GM23338 (cell line): Measurements from ENCODE around the gene MYOM1. TPM values are rescaled to one million over a fixed set of nuclear protein-coding genes. Genes with fewer than 3 reads are reported as not detected.

Source experiments
- ATAC-seq: fragments of 200-7000 bp; cut with Tn5 transposase; 3 replicates; pipeline ENCODE4 v1.9.1; 2020
- DNase-seq: peaks from one replicate; pipeline ENCODE4 v3.0.0-alpha.2; 2015; ENCODE audit warnings: low spot score
- H2AFZ ChIP-seq: fragments of 200-600 bp; sonication (generic); 2 replicates; pipeline ENCODE4 v1.8.0; 2016; ENCODE audit warnings: antibody characterized with exemption, mild to moderate bottlenecking, moderate library complexity
- H3F3A ChIP-seq: fragments of 200-600 bp; sonication (generic); replicated peaks from 2 replicates; pipeline ENCODE4 v1.8.0; 2017; ENCODE audit warnings: antibody characterized with exemption, mixed run types, low read depth
- H3K27ac ChIP-seq: fragments of 200-600 bp; sonication (generic); 2 replicates; pipeline ENCODE4 v1.6.1; 2016; ENCODE audit warnings: low read depth
- H3K27me3 ChIP-seq: fragments of 200-600 bp; sonication (generic); 2 replicates; pipeline ENCODE4 v1.8.0; 2016; ENCODE audit warnings: mild to moderate bottlenecking, mixed run types, moderate library complexity; ENCODE audit not compliant: insufficient read depth
- H3K36me3 ChIP-seq: fragments of 200-600 bp; sonication (generic); 2 replicates; pipeline ENCODE4 v1.8.0; 2016; ENCODE audit warnings: mild to moderate bottlenecking; ENCODE audit not compliant: insufficient read depth
- H3K4me1 ChIP-seq: fragments of 200-600 bp; sonication (generic); 2 replicates; pipeline ENCODE4 v1.8.0; 2016; ENCODE audit warnings: mild to moderate bottlenecking, moderate library complexity; ENCODE audit not compliant: insufficient read depth
- H3K4me2 ChIP-seq: fragments of 200-600 bp; sonication (generic); 2 replicates; pipeline ENCODE4 v1.7.1; 2017; ENCODE audit warnings: mixed run types
- H3K4me3 ChIP-seq: fragments of 200-600 bp; sonication (generic); 2 replicates; pipeline ENCODE4 v1.6.1; 2016; ENCODE audit warnings: mixed run types
- H3K79me2 ChIP-seq: fragments of 200-600 bp; sonication (generic); replicated peaks from 2 replicates; pipeline ENCODE4 v1.8.0; 2017; ENCODE audit warnings: mild to moderate bottlenecking; ENCODE audit not compliant: insufficient read depth
- H3K9me2 ChIP-seq: fragments of 200-600 bp; sonication (generic); 2 replicates; pipeline ENCODE4 v1.8.0; 2017; ENCODE audit not compliant: insufficient read depth
- H4K20me1 ChIP-seq: fragments of 200-600 bp; sonication (generic); replicated peaks from 2 replicates; pipeline ENCODE4 v1.8.0; 2017; ENCODE audit warnings: mild to moderate bottlenecking; ENCODE audit not compliant: insufficient read depth
- H3K27ac Mint-ChIP-seq: 2 replicates; pipeline ENCODE4 v1.8.0; 2020; ENCODE audit warnings: inconsistent platforms, mild to moderate bottlenecking, moderate library complexity, mixed read lengths
- H3K27me3 Mint-ChIP-seq: 3 replicates; pipeline ENCODE4 v1.8.0; 2022; ENCODE audit warnings: low read depth, mild to moderate bottlenecking, moderate library complexity, mixed read lengths, inconsistent platforms; ENCODE audit not compliant: insufficient read depth, poor library complexity
- H3K36me3 Mint-ChIP-seq: 3 replicates; pipeline ENCODE4 v1.8.0; 2021; ENCODE audit warnings: low read depth, mild to moderate bottlenecking, inconsistent platforms, moderate library complexity, mixed read lengths
- H3K4me1 Mint-ChIP-seq: 3 replicates; pipeline ENCODE4 v1.8.0; 2020; ENCODE audit warnings: mild to moderate bottlenecking, inconsistent platforms, mixed read lengths
- H3K4me3 Mint-ChIP-seq: 3 replicates; pipeline ENCODE4 v1.8.0; 2021; ENCODE audit warnings: moderate library complexity, mild to moderate bottlenecking, inconsistent platforms, mixed read lengths
- H3K9me3 Mint-ChIP-seq: 3 replicates; pipeline ENCODE4 v1.8.0; 2020; ENCODE audit warnings: moderate library complexity, mild to moderate bottlenecking, inconsistent platforms, mixed read lengths
- CREB1 ChIP-seq: fragments of 250-450 bp; sonication (Bioruptor Pico); IDR thresholded peaks from 2 replicates; pipeline ENCODE4 v1.5.0; 2020; ENCODE audit warnings: low read depth, mild to moderate bottlenecking, moderate library complexity
- EZH2phosphoT487 ChIP-seq: fragments of 200-600 bp; sonication (generic); IDR thresholded peaks from one replicate; pipeline ENCODE4 v1.8.1; 2018; ENCODE audit warnings: antibody characterized with exemption; ENCODE audit not compliant: unreplicated experiment
- JUNB ChIP-seq: IDR thresholded peaks from one replicate; pipeline ENCODE4 v1.6.1; 2016; ENCODE audit warnings: antibody characterized with exemption; ENCODE audit not compliant: unreplicated experiment
- NANOG ChIP-seq: IDR thresholded peaks from 2 replicates; pipeline ENCODE4 v1.6.1; 2016; ENCODE audit warnings: antibody characterized with exemption, borderline replicate concordance
- POLR2AphosphoS5 ChIP-seq: IDR thresholded peaks from 2 replicates; pipeline ENCODE4 v1.6.1; 2016; ENCODE audit warnings: antibody characterized with exemption, low read depth
- REST ChIP-seq: IDR thresholded peaks from one replicate; pipeline ENCODE4 v1.6.1; 2018; ENCODE audit warnings: antibody characterized with exemption; ENCODE audit not compliant: unreplicated experiment
- ZNF114 ChIP-seq: fragments of 250-450 bp; sonication (Bioruptor Pico); IDR thresholded peaks from 2 replicates; pipeline ENCODE4 v1.5.0; 2020; ENCODE audit warnings: mild to moderate bottlenecking, moderate library complexity
- ZNF331 ChIP-seq: fragments of 250-450 bp; sonication (Bioruptor Pico); IDR thresholded peaks from 2 replicates; pipeline ENCODE4 v1.5.0; 2020; ENCODE audit warnings: low read depth, mild to moderate bottlenecking, moderate library complexity
- ZNF462 ChIP-seq: fragments of 250-450 bp; sonication (Bioruptor Pico); IDR thresholded peaks from 2 replicates; pipeline ENCODE4 v1.5.0; 2020; ENCODE audit warnings: mild to moderate bottlenecking, moderate library complexity
- polyA plus RNA-seq: library from polyadenylated mRNA; unstranded; fragments of >200 nt; fragmentation: Nextera tagmentation; extraction: Ambion mirVana; gene quantifications from 2 replicates; pipeline ENCODE4 v1.2.1, GENCODE V29; 2016
- total RNA-seq: library from RNA; depleted of rRNA; stranded (reverse); fragments of >200 nt; shearing (Covaris generic); gene quantifications from 2 replicates; pipeline ENCODE4 v1.2.3, GENCODE V29; 2014

Gene MYOM1
- total and polyA plus RNA-seq, 2 experiments from 2014 or later = 0.27 to 0.38 TPM

DNA sequence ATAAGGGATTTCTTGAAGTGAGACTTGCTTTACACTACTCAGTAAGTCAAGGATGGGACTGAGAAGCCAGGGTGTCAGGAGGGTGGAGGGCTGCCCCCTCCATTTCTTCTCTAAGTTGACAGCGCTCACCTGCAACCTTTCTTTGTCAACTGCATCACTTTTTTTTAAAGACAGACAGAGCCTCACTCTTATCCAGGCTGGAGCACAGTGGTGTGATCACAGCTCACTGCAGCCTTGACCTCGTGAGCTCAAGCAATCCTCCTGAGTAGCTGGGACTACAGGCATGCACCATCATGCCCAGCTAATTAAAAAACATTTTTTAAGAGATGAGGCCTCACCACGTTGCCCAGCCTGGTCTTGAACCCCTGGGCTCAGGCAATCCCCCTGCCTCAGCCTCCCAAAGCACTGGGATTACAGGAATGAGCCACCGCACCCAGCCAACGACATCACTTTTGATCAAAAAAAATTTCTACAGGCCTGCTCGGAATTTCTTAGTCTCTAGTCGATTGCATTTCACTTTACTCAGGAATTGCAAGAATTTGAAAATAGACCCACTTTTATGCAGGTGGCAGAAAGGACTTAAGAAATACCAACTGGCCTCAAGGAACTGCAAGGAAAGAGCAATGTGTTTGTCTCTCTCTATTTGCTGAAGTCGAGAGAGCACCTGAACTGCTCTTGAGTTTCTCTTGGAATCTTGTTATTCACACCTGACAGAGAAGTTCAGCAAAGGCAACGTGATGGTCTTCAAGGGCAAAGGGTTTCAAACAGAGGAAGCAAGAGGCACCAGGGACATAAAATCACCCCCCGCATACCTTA, 101.4 kb downstream of the MYOM1 start:
- H3K4me1 Mint-ChIP-seq = peaks cover 20% of the 10 kb centered on the region; the same call in 2 of the 3 replicates
- Histone ChIP-seq H3K27ac (peak overlapping the region; percentile 14; the same call in 1 of the 2 replicates), H3K9me2 (no peaks in the 10 kb centered on the region), H3K4me1 (peaks cover 8% of the 10 kb centered on the region; the same call in 1 of the 2 replicates), H3K79me2 (no peaks in the 10 kb centered on the region), H3K4me3 (no peak overlapping the region), H3F3A (no peaks in the 10 kb centered on the region), H3K4me2 (peak overlapping the region; percentile 57; the same call in 1 of the 2 replicates), H4K20me1 (no peaks in the 10 kb centered on the region), H3K36me3 (no peaks in the 10 kb centered on the region), H3K27me3 (peaks cover 18% of the 10 kb centered on the region), H2AFZ (no peak overlapping the region)
- TF ChIP-seq CREB1 (CRISPR knock-in tag) (no peak), ZNF331 (CRISPR knock-in tag) (no peak), NANOG (no peak)
- H3K27me3 Mint-ChIP-seq = peaks cover 3% of the 10 kb centered on the region
- H3K36me3 Mint-ChIP-seq = no peaks in the 10 kb centered on the region
- DNase-seq (peak; percentile 67), ATAC-seq (peak; percentile 36; the same call in 2 of the 3 replicates)
- H3K9me3 Mint-ChIP-seq = no peaks in the 10 kb centered on the region
- H3K27ac Mint-ChIP-seq = no peak overlapping the region; the same call in 1 of the 2 replicates
- H3K4me3 Mint-ChIP-seq = no peak overlapping the region

GRCh38 chr18:3117493-3118192, 102.1 kb downstream of the MYOM1 start:
- H3K9me2 ChIP-seq = no peaks in the 10 kb centered on the region
- H3K27ac ChIP-seq = no peak overlapping the region
- H3K9me3 Mint-ChIP-seq = no peaks in the 10 kb centered on the region
- no peak overlapping the region for H3K27ac Mint-ChIP-seq
- H3K4me2 ChIP-seq = no peak overlapping the region
- no peak overlapping the region for H3K4me3 Mint-ChIP-seq
- ATAC-seq (no peak), DNase-seq (no peak)
- no peaks in the 10 kb centered on the region for H4K20me1 ChIP-seq
- no peaks in the 10 kb centered on the region for H3K36me3 ChIP-seq
- no peak overlapping the region for H2AFZ ChIP-seq
- H3K36me3 Mint-ChIP-seq = no peaks in the 10 kb centered on the region
- peaks cover 8% of the 10 kb centered on the region; the same call in 1 of the 2 replicates for H3K4me1 ChIP-seq
- no peak overlapping the region for H3K4me3 ChIP-seq
- no peaks in the 10 kb centered on the region for H3K79me2 ChIP-seq
- peaks cover 20% of the 10 kb centered on the region; the same call in 2 of the 3 replicates for H3K4me1 Mint-ChIP-seq
- H3F3A ChIP-seq = no peaks in the 10 kb centered on the region
- H3K27me3 ChIP-seq = peaks cover 24% of the 10 kb centered on the region
- H3K27me3 Mint-ChIP-seq = peaks cover 5% of the 10 kb centered on the region
- TF ChIP-seq EZH2phosphoT487 (no peak), NANOG (no peak), ZNF114 (CRISPR knock-in tag) (no peak), REST (no peak), POLR2AphosphoS5 (no peak), JUNB (no peak), CREB1 (CRISPR knock-in tag) (no peak), ZNF462 (CRISPR knock-in tag) (no peak), ZNF331 (CRISPR knock-in tag) (no peak)
